ENCODE results near the gene UQCRC2. TPM values are rescaled to one million over a fixed set of nuclear protein-coding genes. Genes with fewer than 3 reads are reported as not detected.

The UQCRC2 gene
- total RNA-seq: 208 and 273 TPM in 2 replicates

GRCh38 chr16:21952793-21953540, at the start of gene UQCRC2:
Gene UQCRC2, plus strand, starts transcription at chr16:21953361. Its CDS starts 63 bp downstream, at chr16:21953424.

GRCh38 chr16:22007509-22008214, 54.5 kb downstream of the UQCRC2 start, which contains the start of gene MOSMO:
Gene MOSMO, plus strand, starts transcription at chr16:22008111. Its CDS starts 191 bp downstream, at chr16:22008302.

Other genes with a start within 250 kb of the UQCRC2 start
- 5.8 and 22.7 TPM in 2 replicates for gene NPIPB4, start 95.6 kb upstream of the UQCRC2 start, total RNA-seq
- gene PDZD9, start 47.8 kb downstream of the UQCRC2 start, total RNA-seq: not detected in 2 replicates
- gene MOSMO, start 54.8 kb downstream of the UQCRC2 start, total RNA-seq: 6.5 and 13.6 TPM in 2 replicates
- gene VWA3A, start 139.2 kb downstream of the UQCRC2 start, total RNA-seq: not detected in 2 replicates
- gene SDR42E2, start 209.1 kb downstream of the UQCRC2 start, total RNA-seq: not detected in 2 replicates

Data from tracheal epithelial cell (primary cell).